GM19467 (cell line): Measurements from ENCODE around the gene SEPTIN8.
"Not testable (repeated sequence)": the region's sequence is repeated elsewhere in the genome, so short reads cannot be mapped to it uniquely, and the experiment has no call there.

ENCODE experiments used
- ATAC-seq: cut with Tn5 transposase; IDR thresholded peaks from one replicate; pipeline ENCODE4 v1.9.1; 2021; ENCODE audit warnings: mild to moderate bottlenecking, moderate library complexity; ENCODE audit not compliant: unreplicated experiment

Gene SEPTIN8

DNA sequence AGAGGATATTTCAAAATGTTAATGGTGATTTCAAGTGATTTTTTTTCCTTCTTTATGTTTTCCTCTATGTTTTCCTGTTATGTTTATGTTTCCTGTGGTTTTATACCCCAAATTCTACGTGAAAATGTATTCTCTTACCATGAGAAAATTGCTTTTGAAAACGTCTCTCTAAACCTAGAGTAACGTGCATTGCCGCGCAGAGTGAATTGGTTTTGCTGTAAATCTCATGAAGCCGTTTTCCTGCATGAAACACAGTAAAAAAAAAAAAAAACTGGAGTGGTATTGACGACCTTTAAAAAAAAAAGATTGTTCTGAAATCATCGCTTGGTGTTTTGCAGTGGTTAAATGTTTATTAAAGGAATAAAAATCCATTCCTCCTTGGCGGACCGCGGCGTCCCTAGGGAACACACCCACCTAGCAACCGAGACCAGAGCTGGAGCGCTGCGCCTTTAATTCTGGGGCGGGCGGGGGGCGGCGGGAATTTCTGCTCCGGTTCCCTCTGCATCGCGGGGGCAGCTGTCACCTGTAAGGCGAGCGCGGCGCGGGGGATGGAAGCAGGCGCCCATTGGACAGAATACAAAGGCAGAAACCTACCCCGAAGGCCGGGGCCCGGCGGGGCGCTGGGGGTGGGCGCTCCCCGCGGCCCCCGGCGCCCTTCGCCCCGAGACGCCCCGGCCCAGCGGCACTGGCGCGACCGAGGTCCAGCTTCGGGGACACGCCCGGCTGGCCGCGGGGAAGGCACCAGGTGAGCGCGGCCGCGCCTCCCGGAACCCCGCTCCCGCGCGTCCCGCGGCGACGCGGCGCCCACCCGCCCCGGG, 36.0 kb upstream of the SEPTIN8 start, which contains the start of gene SOWAHA:
Gene SOWAHA (plus strand): TSS at position 522 of the 818 bp plus-strand sequence. CDS start 320 bp downstream, outside the sequence.
- ATAC-seq, result no peak

DNA sequence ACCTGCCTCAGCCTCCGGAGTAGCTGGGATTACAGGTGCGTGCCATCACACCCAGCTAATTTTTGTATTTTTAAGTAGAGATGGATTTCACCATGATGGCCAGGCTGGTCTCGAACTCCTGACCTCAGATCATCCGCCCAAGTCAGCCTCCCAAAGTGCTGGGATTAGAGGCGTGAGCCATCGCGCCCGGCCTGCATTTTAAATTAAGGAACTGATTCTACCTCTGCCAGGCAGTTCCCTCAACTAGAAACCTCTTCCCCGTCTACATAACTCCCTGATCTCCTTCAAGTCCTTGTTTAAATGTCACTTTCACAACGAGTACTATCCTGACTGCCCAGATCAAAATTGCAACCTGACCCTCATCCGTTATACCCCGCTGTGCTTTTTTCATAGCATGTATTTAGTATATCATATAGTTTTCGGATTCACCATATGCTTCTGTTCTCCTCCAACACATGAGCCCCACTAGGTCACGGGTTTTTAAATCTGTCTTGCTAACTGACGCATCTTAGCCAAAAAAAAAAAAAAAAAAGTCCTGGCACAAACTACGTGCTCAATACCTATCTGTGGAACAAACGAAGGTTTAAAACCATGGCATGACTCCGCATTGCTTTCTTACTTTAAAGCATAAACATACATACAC, 35.2 kb upstream of the SEPTIN8 start:
- no peak for ATAC-seq

DNA sequence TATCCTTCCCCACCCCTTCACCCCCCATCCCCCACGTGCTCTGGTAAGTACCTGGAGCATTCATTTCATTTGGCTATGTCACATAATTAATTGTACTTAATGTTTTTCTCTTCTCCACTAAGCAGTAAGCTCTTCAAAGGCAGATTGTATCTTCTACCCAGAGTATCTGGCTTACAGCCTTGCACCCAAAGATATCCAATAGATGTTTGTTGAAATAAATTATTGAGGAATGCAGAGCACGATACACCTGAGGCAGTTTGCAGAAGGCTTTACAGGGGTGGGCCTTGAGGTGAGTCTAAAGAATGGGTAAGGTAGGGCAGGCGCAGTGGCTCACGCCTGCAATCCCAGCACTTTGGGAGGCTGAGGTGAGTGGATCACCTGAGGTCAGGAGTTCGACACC, 33.6 kb upstream of the SEPTIN8 start:
- ATAC-seq, result no peak

DNA sequence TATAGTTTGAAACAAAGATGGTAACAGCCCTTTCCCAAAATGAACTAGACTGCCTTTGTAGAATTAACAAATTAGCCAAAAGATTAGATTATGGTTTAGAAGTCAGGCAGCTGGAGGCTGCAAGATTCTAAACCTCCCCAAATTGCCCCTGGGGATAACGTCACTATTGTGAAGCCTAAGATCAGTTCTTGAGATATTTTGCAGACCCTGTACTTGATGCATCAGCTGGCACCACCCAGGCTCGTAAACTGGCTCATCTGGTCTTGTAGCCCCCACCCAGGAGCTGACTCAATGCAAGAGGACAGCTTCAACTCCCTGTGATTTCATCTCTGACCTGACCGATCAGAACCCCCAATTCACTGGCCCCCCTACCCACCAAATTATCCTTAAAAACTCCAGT, 31.8 kb upstream of the SEPTIN8 start:
- ATAC-seq, result no peak

DNA sequence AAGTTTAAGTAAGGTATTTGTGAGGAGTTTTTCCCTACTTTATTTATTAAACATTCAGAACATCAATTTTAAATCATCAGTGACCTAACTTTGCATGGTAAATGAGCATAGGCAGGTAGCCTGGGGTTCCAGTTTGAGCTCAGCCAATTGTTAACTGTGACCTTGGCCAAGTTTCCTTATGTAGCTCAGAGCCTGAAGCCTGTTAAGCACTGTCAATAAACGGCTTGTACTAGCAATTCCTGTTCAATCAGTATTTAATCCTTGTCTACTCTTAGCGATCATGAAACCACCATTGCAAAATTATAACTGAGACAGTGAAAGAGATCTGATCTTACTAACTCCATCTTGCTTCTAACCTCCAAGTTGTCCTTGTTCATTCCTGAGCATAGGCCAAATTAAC, 31.4 kb upstream of the SEPTIN8 start:
- no peak for ATAC-seq

DNA sequence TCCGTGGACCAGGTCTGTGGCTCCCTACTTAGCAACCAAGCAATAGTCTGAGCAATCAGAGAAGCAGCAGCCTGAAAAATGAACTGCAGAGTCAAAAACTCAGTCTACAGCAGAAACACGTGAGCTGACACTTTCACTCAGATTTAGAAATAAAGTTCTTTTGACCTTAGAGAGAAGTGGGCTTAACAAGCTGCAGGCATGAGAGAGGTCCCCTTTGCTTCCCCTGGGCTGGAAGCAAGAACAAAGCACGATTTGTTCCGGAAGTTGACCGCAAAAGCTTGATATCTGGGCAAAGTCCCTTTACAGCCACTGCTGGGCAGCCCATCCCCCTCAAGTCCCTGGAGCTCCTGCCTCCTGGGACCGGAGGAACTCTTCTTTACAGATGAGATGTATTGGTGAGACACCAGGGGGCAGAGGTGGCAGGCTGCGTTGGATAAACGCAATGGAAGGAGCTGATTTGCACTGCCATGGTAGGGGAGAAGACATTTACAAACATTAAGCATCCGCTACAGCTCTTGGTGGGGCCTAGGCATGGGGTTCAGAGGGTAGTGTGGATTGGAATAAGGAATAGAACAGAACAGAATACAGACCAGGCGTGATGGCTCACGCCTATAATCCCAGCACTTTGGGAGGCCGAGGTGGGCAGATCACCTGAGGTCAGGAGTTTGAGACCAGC, 30.3 kb upstream of the SEPTIN8 start:
- no peak for ATAC-seq

DNA sequence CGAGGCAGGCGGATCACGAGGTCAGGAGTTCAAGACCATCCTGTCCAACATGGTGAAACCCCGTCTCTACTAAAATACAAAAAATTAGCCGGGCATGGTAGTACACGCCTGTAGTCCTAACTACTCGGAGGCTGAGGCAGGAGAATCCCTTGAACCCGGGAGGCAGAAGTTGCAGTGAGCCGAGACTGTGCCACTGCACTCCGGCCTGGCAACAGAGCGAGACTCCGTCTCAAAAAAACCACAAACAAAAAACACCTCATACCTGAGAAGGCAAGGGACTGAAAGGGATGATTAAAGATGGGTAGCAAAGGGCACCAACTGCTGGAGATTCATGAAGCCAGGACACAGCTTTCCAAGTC, 29.7 kb upstream of the SEPTIN8 start:
- not testable (repeated sequence) for ATAC-seq

DNA sequence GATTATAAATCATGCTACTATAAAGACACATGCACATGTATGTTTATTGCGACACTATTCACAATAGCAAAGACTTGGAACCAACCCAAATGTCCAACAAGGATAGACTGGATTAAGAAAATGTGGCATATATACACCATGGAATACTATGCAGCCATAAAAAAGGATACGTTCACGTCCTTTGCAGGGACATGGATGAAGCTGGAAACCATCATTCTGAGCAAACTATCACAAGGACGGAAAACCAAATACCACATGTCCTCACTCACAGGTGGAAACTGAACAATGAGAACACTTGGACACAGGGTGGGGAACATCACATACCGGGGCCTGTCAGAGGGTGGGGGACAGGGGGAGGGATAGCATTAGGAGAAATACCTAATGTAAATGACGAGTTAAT, 28.8 kb upstream of the SEPTIN8 start:
- ATAC-seq, result not testable (repeated sequence)

DNA sequence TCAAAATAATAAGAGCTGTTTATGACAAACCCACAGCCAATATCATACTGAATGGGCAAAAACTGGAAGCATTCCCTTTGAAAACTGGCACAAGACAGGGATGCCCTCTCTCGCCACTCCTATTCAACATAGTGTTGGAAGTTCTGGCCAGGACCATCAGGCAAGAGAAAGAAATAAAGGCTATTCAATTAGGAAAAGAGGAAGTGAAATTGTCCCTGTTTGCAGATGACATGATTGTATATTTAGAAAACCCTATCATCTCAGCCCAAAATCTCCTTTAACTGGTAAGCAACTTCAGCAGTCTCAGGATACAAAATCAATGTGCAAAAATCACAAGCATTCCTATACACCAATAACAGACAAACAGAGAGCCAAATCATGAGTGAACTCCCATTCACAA, 27.2 kb upstream of the SEPTIN8 start:
- ATAC-seq, result not testable (repeated sequence)

DNA sequence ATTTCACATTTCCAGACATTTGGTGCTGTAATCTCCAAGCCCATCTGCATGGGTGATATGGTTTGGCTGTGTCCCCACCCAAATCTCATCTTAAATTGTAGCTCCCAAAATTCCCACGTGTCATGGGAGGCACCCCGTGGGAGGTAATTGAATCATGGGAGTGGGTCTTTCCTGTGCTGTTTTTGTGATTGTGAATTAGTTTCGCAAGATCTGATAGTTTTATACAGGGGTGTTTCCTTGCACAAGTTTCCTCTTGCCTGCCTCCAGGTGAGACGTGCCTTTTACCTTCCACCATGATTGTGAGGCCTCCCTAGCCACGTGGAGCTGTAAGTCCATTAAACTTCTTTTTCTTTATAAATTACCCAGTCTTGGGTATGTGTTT, 25.6 kb upstream of the SEPTIN8 start:
- not testable (repeated sequence) for ATAC-seq

DNA sequence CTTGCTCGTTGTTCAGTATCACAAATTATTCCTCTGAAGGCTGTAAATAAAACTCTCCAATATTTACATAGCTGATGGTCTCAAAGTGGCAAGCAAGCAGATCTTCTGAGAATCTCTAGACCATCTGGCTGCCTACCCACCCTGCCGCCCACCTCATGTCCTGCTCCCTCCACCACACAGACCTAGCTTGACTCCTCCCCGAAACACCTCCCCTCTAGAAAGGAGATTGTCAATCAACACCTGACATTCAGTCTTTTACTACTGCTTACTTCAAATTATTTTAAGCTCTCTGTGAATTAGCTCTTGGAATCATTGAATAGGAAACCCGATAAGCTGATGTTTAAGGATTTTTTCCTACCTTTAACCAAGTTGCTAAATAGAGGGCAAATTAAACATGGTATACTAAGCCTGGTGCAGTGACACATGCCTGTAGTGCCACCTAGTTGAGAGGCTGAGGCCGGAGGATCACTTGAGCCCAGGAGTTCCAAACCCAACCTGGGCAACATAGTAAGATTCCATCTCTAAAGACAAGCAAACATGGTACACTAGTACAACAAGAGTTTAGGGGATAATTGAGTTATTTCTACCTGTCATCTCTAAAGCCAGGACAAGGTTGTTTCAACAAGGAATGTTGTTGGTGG, 25.1 kb upstream of the SEPTIN8 start:
- no peak for ATAC-seq

DNA sequence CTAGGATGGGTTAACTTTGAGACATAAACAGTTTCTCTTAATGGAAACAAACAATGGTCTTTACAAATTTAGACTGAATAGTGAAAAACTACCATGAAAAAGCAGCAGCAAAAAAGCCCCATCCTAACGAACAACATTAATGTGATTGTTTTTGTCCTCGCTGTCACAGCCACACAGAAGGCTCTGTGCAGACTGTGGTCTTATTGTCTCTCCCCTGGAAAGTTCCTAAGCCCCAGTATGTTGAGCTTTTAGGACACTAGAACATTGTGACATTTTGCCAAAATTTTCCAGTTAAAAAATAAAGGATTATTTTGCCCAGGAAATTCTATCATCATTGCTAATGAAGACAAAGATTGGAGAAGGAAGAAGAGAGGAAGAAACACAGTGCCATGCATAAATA, 23.5 kb upstream of the SEPTIN8 start:
- ATAC-seq, result no peak

DNA sequence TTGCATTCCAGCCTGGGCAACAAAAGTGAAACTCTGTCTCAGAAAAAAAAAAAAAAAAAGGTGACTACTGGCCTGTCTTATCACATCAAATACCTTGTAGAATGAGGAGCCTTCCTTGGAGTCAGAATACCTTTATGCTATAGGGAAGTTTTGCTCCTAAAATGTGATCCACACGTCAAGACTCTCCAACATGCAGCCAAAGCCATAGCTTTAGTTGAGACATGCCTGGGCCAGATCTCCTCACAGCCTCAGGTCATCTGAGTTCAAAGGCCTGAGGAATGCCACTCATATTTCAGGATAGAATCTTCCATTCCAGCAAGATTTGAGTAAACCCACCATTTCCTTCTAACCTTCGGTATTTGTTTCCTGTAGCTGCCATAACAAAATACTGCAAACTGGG, 22.4 kb upstream of the SEPTIN8 start:
- ATAC-seq, result no peak

DNA sequence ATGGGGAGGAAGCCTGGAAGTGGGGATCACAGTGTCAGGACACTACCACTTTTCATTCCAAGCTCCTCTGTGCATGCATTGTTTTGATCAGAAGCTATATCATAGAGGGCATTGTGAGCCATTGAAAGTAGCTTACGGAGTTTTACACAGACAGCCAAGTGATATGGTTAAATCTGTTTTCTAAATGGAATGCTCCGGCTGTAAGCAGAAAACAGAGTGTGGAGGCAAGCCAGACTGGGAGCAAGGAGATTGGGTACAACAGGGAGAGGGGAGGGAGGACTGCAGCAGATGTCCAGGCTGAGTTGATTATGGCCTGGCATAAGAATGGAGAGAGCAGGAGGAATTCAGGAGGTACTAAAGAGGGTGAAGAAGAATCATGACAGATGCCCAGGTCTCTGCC, 20.6 kb upstream of the SEPTIN8 start:
- ATAC-seq, result no peak

DNA sequence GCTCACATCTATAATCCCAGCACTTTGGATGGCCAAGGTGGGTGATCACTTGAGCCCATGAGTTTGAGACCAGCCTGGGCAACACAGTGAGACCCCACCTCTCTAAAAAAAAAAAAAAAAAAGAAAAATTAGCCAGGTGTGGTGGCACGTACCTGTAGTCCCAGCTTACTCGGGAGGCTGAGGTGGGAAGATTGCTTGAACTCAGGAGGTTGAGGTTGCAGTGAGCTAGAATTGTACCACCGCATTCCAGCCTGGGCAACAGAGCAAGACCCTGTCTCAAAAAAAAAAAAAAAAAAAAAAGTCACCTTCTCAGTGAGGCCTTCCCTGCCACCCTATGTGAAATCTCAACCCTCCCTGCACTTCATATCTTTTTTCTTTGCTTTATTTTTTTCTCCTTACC, 14.0 kb upstream of the SEPTIN8 start:
- no peak for ATAC-seq

DNA sequence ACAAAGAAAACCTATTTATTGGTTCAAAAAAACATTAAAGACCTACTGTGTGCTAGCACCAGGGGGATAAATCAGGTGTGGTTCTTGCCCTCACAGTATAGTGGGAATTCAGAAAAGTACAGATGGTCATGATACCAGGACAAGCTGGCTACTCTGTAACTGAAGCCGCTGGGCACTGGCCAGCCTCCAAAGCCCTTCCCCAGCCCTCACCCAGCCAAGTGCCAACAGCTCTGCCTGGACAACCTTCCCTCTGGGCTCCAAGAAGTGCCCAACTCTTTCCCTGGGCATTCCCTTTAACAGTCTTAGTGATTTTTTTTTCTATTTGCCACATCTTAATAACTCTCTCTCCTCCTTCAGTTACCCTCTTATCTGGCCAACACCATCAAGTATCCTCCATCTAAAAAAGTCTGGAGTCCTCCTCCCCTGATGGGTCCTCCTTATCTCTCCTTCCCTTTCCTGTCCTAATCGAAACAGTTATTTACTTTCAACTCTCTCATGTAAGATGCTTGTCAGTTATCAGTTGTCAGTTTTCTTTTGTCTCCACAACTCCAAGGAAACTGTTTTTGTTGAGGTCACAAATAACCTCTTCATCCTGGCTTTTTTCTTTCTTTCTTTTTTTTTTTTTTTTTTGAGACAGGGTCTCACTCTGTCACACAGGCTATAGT, 13.3 kb upstream of the SEPTIN8 start:
- ATAC-seq, result no peak

DNA sequence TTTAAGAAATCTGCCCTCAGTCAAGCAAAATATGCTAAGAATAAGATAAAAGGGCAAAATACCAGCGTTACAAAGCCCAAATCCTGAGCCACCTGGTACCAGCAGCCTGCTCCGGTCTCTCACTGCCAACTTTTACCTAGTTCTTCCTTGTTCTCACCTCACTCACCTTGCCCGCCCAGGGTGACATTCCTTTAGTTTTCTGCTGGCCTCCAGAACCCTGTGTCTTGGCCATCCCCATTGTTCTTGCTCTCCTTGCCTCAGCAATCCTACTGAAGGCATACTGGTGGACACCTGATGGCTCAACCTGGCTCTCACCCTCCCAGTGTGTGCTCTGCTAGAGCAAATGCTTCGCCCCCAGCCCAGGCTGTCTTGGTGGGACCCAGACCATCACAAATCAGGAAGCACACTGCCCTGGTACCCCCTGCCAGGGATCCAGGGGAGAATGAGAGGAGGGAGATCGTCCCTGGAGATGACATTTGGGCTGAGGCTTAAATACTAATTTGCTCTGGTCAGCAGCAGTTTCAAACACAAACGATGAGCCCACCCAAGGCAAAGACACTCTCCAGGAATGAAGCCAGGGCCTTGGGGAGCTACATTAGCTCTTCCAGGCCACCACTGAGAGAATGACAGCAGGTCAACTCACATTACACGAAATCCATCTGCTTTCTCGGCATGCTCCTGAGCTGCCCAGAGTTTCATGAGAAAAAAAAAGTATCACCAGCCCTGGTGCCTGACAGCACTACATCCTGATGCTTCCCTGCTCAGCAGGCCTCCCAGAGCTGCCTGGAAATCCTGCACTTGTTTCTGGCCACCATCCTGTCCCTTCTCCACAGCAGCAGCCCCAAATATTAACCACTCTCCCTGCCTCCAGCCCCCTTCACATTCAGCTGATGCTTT, 12.2 kb upstream of the SEPTIN8 start:
- ATAC-seq, result no peak

DNA sequence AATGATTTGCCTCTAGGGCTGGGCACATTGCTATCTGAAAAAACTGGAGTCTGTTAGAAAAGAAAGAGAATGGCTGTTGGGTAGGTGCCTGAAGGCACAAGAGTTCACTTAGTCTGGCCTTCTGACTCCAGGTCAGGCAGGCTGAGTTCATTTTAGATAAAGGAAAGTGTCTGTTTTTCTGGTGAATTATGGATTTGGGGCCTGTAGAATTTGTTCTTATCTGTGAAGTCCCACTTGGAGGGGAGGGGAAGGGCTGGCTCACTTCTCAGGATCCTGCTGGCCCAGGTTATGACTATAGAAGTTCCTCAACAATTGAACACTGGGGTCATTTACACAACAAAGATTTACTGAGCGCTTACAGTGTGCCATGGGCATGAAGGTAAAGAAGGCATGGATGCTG, 11.5 kb upstream of the SEPTIN8 start:
- ATAC-seq, result no peak

DNA sequence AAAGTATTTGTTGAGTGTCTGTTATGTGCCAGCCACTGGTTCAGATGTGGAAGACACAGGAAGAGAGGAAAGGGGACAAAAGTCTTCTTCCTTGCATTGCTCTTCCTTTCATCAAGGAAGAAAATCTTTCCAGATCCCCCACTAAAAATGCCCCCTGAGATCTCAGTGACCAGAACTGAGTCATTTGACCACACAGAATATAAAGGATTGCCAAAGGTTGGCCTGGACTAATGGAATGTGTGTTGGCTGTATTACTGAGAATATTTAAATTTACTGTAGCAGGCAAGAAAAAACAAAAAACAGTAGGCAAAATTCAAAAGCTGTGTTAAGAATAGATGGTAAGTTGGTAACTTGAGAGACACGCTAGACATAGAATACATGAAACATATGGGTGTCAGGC, 10.0 kb upstream of the SEPTIN8 start:
- no peak for ATAC-seq

DNA sequence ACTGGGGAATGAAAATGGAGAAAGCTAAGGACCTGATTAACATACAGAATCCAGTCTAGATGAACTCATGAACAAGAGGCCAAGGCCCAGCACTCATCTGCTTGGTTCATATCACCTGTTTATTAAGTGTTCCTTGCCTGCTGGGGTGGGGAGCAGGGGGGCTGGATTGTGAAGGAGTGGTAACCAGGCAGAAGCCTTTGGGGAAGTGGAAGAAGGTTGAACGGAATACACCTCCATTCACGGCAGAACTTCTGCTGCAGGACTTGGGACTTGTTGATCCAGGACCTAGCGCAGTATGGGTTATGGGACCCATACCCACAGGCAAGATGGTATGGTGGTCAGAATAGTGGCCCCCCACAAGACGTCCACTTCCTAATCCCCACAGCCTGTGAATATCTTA, 8.8 kb upstream of the SEPTIN8 start:
- ATAC-seq, result no peak
